IMR-90 (cell line): ENCODE measurements around the gene ZNF432. TPM values are rescaled to one million over a fixed set of nuclear protein-coding genes. Genes with fewer than 3 reads are reported as not detected.

Experiments used
- ATAC-seq: fragments of 200-7000 bp; cut with Tn5 transposase; 2 replicates; pipeline ENCODE4 v1.9.1; 2020; ENCODE audit warnings: low read depth, mild to moderate bottlenecking, moderate library complexity
- BruUV-seq: library from RNA; stranded (reverse); fragments of 400-500 nt; replicated peaks from 2 replicates; lab custom pipeline; 2021; lab: Mats Ljungman, UMichigan
- CTCF ChIA-PET: fragments of 300-600 bp; formaldehyde crosslinking; extraction: SDS; loops from one replicate; lab custom pipeline; 2021; ENCODE audit warnings: antibody characterized with exemption; lab: Yijun Ruan, JAX
- POLR2A ChIA-PET: fragments of 300-600 bp; sonication (Branson Sonifier 250); formaldehyde crosslinking; loops from one replicate; lab custom pipeline; 2022; ENCODE audit warnings: antibody characterized with exemption; ENCODE audit not compliant: unreplicated experiment; lab: Charles Lee
- DNase-seq: peaks from one replicate; pipeline ENCODE4 v3.0.0; 2013
- H2AFZ ChIP-seq: replicated peaks from 2 replicates; pipeline ENCODE3; 2013; ENCODE audit warnings: low read length, mild to moderate bottlenecking; ENCODE audit not compliant: poor library complexity
- H2AK5ac ChIP-seq: 2 replicates; pipeline ENCODE4 v1.6.1; 2013; ENCODE audit warnings: low read depth, low read length, inconsistent platforms
- H2AK9ac ChIP-seq: replicated peaks from 2 replicates; pipeline ENCODE3; 2013; ENCODE audit warnings: mild to moderate bottlenecking, low read depth, low read length, moderate library complexity; ENCODE audit not compliant: poor library complexity
- H2BK120ac ChIP-seq: 2 replicates; pipeline ENCODE4 v1.6.1; 2013; ENCODE audit warnings: low read depth, low read length, inconsistent platforms
- H2BK15ac ChIP-seq: 3 replicates; pipeline ENCODE4 v1.6.1; 2013; ENCODE audit warnings: low read depth, low read length, inconsistent platforms
- H2BK20ac ChIP-seq: 2 replicates; pipeline ENCODE4 v1.6.1; 2013; ENCODE audit warnings: low read depth, mild to moderate bottlenecking, inconsistent platforms, low read length, moderate library complexity
- H2BK5ac ChIP-seq: 2 replicates; pipeline ENCODE4 v1.6.1; 2013; ENCODE audit warnings: mild to moderate bottlenecking, low read depth, low read length, inconsistent platforms; ENCODE audit not compliant: poor library complexity, severe bottlenecking
- H3K14ac ChIP-seq: replicated peaks from 2 replicates; pipeline ENCODE4 v1.6.1; 2013; ENCODE audit warnings: low read depth, low read length, inconsistent platforms
- H3K18ac ChIP-seq: 2 replicates; pipeline ENCODE4 v1.6.1; 2013; ENCODE audit warnings: low read depth, low read length, control low read depth
- H3K23ac ChIP-seq: 2 replicates; pipeline ENCODE4 v1.6.1; 2013; ENCODE audit warnings: low read depth, low read length, inconsistent platforms
- H3K27ac ChIP-seq: 2 replicates; pipeline ENCODE4 v1.5.1; 2013; ENCODE audit warnings: mild to moderate bottlenecking, control low read depth, low read length; ENCODE audit not compliant: insufficient read depth
- H3K27me3 ChIP-seq: 2 replicates; pipeline ENCODE4 v1.6.1; 2013; ENCODE audit warnings: low read length; ENCODE audit not compliant: control insufficient read depth, insufficient read depth
- H3K36me3 ChIP-seq: 2 replicates; pipeline ENCODE4 v1.6.1; 2013; ENCODE audit warnings: low read length, mixed read lengths; ENCODE audit not compliant: control insufficient read depth, insufficient read depth
- H3K4ac ChIP-seq: 2 replicates; pipeline ENCODE4 v1.6.1; 2013; ENCODE audit warnings: low read depth, low read length, inconsistent platforms
- H3K4me1 ChIP-seq: 2 replicates; pipeline ENCODE4 v1.6.1; 2013; ENCODE audit warnings: low read length, mixed read lengths; ENCODE audit not compliant: control insufficient read depth, insufficient read depth
- H3K4me2 ChIP-seq: 2 replicates; pipeline ENCODE4 v1.6.1; 2013; ENCODE audit warnings: low read depth, mild to moderate bottlenecking, control low read depth, low read length, moderate library complexity
- H3K4me3 ChIP-seq: 2 replicates; pipeline ENCODE4 v1.5.1; 2013; ENCODE audit warnings: low read depth, mild to moderate bottlenecking, control low read depth, low read length, moderate library complexity; ENCODE audit not compliant: insufficient read depth
- H3K56ac ChIP-seq: 2 replicates; pipeline ENCODE4 v1.6.1; 2013; ENCODE audit warnings: low read length, inconsistent platforms; ENCODE audit not compliant: insufficient read depth; ENCODE audit errors: extremely low read depth
- H3K79me1 ChIP-seq, 2 experiments: 2 replicates each; pipeline ENCODE4 v1.6.1; 2013; ENCODE audit warnings: low read length in 2 of 2, inconsistent platforms in 1 of 2, low read depth in 1 of 2
- H3K9ac ChIP-seq: 2 replicates; pipeline ENCODE4 v1.6.1; 2013; ENCODE audit warnings: low read depth, low read length, control low read depth
- H3K9me1 ChIP-seq: 2 replicates; pipeline ENCODE4 v1.6.1; 2013; ENCODE audit warnings: low read length, inconsistent platforms; ENCODE audit not compliant: insufficient read depth
- H3K9me3 ChIP-seq: 2 replicates; pipeline ENCODE4 v1.6.1; 2013; ENCODE audit warnings: low read length; ENCODE audit not compliant: control insufficient read depth, insufficient read depth
- H4K20me1 ChIP-seq: 2 replicates; pipeline ENCODE4 v1.6.1; 2013; ENCODE audit warnings: low read length, inconsistent platforms; ENCODE audit not compliant: insufficient read depth
- H4K5ac ChIP-seq: 2 replicates; pipeline ENCODE4 v1.6.1; 2013; ENCODE audit warnings: mild to moderate bottlenecking, low read depth, low read length, control low read depth
- H4K8ac ChIP-seq, 2 experiments: 2 replicates each; pipeline ENCODE4 v1.6.1; 2013; ENCODE audit warnings: low read depth in 2 of 2, low read length in 2 of 2, control low read depth in 1 of 2, inconsistent platforms in 1 of 2
- H4K91ac ChIP-seq: 2 replicates; pipeline ENCODE4 v1.6.1; 2013; ENCODE audit warnings: low read depth, low read length, inconsistent platforms; ENCODE audit not compliant: insufficient read depth
- BHLHE40 ChIP-seq: fragments of 150-350 bp; IDR thresholded peaks from 2 replicates; pipeline ENCODE4 v1.6.1; 2016; ENCODE audit warnings: mild to moderate bottlenecking, low read depth, low read length
- CEBPB ChIP-seq: IDR thresholded peaks from 2 replicates; pipeline ENCODE4 v1.6.1; 2012; ENCODE audit warnings: low read depth, low read length, improper control_type of control experiment
- CHD1 ChIP-seq: IDR thresholded peaks from 2 replicates; pipeline ENCODE4 v1.6.1; 2012; ENCODE audit warnings: low read depth, low read length, improper control_type of control experiment
- FOS ChIP-seq: fragments of 150-350 bp; IDR thresholded peaks from 2 replicates; pipeline ENCODE4 v1.6.1; 2016; ENCODE audit warnings: low read depth, low read length
- MAFK ChIP-seq: IDR thresholded peaks from 2 replicates; pipeline ENCODE4 v1.6.1; 2012; ENCODE audit warnings: low read depth, low read length, improper control_type of control experiment
- MAZ ChIP-seq: IDR thresholded peaks from 2 replicates; pipeline ENCODE4 v1.6.1; 2012; ENCODE audit warnings: low read depth, mild to moderate bottlenecking, low read length, improper control_type of control experiment, moderate library complexity, borderline replicate concordance
- MXI1 ChIP-seq: IDR thresholded peaks from 2 replicates; pipeline ENCODE4 v1.6.1; 2012; ENCODE audit warnings: low read depth, mild to moderate bottlenecking, low read length, moderate library complexity, borderline replicate concordance
- NFE2L2 ChIP-seq: fragments of 150-350 bp; IDR thresholded peaks from 2 replicates; pipeline ENCODE4 v1.6.1; 2016; ENCODE audit warnings: low read depth, mild to moderate bottlenecking, low read length
- POLR2A ChIP-seq: IDR thresholded peaks from 2 replicates; pipeline ENCODE4 v1.6.1; 2012; ENCODE audit warnings: mild to moderate bottlenecking, low read depth, low read length
- RAD21 ChIP-seq: IDR thresholded peaks from 2 replicates; pipeline ENCODE4 v1.6.1; 2012; ENCODE audit warnings: low read length, improper control_type of control experiment
- RCOR1 ChIP-seq: IDR thresholded peaks from 2 replicates; pipeline ENCODE4 v1.6.1; 2012; ENCODE audit warnings: mild to moderate bottlenecking, low read length, improper control_type of control experiment; ENCODE audit not compliant: insufficient replicate concordance
- RFX5 ChIP-seq: IDR thresholded peaks from 2 replicates; pipeline ENCODE4 v1.8.0; 2012; ENCODE audit warnings: low read depth, mild to moderate bottlenecking, low read length, moderate library complexity
- SMC3 ChIP-seq: fragments of 150-350 bp; IDR thresholded peaks from 2 replicates; pipeline ENCODE4 v1.6.1; 2016; ENCODE audit warnings: low read depth, mild to moderate bottlenecking, antibody characterized with exemption, low read length, moderate library complexity
- WGBS, 2 experiments: methylation state at CpG; one replicate each; pipeline versions ENCODE4 v1.1.5 to v1.1.7; 2013; ENCODE audit warnings: missing lambda C conversion rate in 2 of 2; ENCODE audit not compliant: insufficient read length in 1 of 2; ENCODE audit errors: extremely low coverage in 2 of 2; 5-methylcytosine and 5-hydroxymethylcytosine counted together
- dilution Hi-C: fragments of 300-500 bp; cut with HindIII; formaldehyde crosslinking; loops from one replicate; pipeline ENCODE4 v1.14.3; 2018; ENCODE audit warnings: low sequenced_read_pairs; ENCODE audit not compliant: unreplicated experiment
- in situ Hi-C: fragments of 300-500 bp; cut with MboI; formaldehyde crosslinking; loops from 3 replicates; pipeline ENCODE4 v1.14.3; 2019; ENCODE audit warnings: low sequenced_read_pairs, inconsistent platforms, mixed read lengths
- intact Hi-C: fragments of 100-400 bp; cut with micrococcal nuclease; formaldehyde crosslinking; loops from 2 replicates; pipeline ENCODE4 v1.10.0; 2022
- polyA plus RNA-seq, 3 experiments: library from polyadenylated mRNA; depleted of rRNA; stranded (reverse); fragments of >200 nt; gene quantifications; 2 replicates each; pipeline ENCODE4 v1.2.3, GENCODE V29; 2012; ENCODE audit warnings: low replicate concordance in 1 of 3
- total RNA-seq: library from RNA; depleted of rRNA; stranded (reverse); fragments of >200 nt; gene quantifications from 2 replicates; pipeline ENCODE4 v1.2.3, GENCODE V29; 2012
- TF ChIP-seq, protein P1 (sequence below): fragments of 150-350 bp; IDR thresholded peaks from 2 replicates; pipeline ENCODE4 v1.6.1; 2016; ENCODE audit warnings: low read depth, mild to moderate bottlenecking, low read length, moderate library complexity, borderline replicate concordance
- TF ChIP-seq, protein P2 (sequence below): fragments of 150-350 bp; IDR thresholded peaks from 2 replicates; pipeline ENCODE4 v1.6.1; 2017; ENCODE audit warnings: mild to moderate bottlenecking, antibody characterized with exemption, low read length, low read depth

Gene ZNF432
- total and polyA plus RNA-seq, 2 of the 4 experiments (the other 2 are of a cell fraction), result 4.5 to 12.4 TPM

DNA sequence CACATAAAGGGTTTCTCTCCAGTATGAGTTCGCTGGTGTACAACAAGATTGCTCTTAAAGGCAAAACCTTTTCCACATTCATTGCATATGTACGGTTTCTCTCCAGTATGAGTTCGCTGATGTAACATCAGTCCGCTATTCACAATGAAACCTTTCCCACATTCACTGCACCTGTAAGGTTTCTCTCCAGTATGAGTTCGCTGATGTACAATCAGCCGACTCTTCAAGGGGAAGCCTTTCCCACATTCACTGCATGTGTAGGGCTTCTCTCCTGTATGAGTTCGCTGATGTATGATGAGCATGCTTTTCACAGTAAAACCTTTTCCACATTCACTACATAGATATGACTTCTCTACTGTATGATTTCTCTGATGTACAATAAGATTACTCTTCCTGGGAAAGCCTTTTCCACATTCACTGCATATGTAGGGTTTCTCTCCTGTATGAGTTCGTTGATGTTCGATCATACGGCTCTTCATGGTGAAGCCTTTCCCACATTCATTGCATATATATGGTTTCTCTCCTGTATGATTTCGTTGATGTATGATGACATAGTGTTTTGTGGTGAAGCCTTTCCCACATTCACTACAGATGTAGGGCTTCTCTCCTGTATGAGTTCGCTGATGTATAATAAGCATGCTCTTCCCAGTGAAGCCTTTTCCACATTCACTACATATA lies 14.4 kb downstream of the ZNF432 start:
- H2BK120ac ChIP-seq, result no peak overlapping the region
- no peak overlapping the region for H3K56ac ChIP-seq
- no peak overlapping the region for H3K4ac ChIP-seq
- DNase-seq (peak; percentile 8), ATAC-seq (no peak)
- H3K36me3 ChIP-seq, result peaks cover 49% of the 10 kb centered on the region
- H4K5ac ChIP-seq, result no peak overlapping the region
- TF ChIP-seq CEBPB (no peak), RCOR1 (no peak), BHLHE40 (no peak), MAFK (no peak), MXI1 (no peak), MAZ (no peak), RFX5 (no peak), SMC3 (no peak), CHD1 (no peak), NFE2L2 (no peak), POLR2A (no peak), FOS (no peak), RAD21 (no peak)
- TF ChIP-seq, protein P1, sequence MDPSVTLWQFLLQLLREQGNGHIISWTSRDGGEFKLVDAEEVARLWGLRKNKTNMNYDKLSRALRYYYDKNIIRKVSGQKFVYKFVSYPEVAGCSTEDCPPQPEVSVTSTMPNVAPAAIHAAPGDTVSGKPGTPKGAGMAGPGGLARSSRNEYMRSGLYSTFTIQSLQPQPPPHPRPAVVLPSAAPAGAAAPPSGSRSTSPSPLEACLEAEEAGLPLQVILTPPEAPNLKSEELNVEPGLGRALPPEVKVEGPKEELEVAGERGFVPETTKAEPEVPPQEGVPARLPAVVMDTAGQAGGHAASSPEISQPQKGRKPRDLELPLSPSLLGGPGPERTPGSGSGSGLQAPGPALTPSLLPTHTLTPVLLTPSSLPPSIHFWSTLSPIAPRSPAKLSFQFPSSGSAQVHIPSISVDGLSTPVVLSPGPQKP, result no peak
- TF ChIP-seq, protein P2, sequence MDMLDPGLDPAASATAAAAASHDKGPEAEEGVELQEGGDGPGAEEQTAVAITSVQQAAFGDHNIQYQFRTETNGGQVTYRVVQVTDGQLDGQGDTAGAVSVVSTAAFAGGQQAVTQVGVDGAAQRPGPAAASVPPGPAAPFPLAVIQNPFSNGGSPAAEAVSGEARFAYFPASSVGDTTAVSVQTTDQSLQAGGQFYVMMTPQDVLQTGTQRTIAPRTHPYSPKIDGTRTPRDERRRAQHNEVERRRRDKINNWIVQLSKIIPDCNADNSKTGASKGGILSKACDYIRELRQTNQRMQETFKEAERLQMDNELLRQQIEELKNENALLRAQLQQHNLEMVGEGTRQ, result no peak
- no peak overlapping the region for H2AFZ ChIP-seq
- no peaks in the 10 kb centered on the region for H3K27me3 ChIP-seq
- peaks cover 65% of the 10 kb centered on the region for H3K9me3 ChIP-seq
- no peak overlapping the region for H2BK20ac ChIP-seq
- H3K9ac ChIP-seq, result no peak overlapping the region
- in situ Hi-C loops (no loop called here), intact Hi-C loops (no loop called here), dilution Hi-C loops (no loop called here)
- no peak overlapping the region for H2AK9ac ChIP-seq
- POLR2A ChIA-PET, result no interaction called here
- H4K91ac ChIP-seq, result no peak overlapping the region
- WGBS, 2 experiments, result 100% methylated on average over 1 of the region's 12 CpGs; no CpG with 5 or more reads in 1 of the 2 experiments
- H3K79me1 ChIP-seq, result no peaks in the 10 kb centered on the region
- no peak overlapping the region for H3K27ac ChIP-seq
- H3K9me1 ChIP-seq, result no peaks in the 10 kb centered on the region
- no peak overlapping the region for H4K8ac ChIP-seq
- H3K23ac ChIP-seq, result no peak overlapping the region
- H3K4me2 ChIP-seq, result no peak overlapping the region
- H3K14ac ChIP-seq, result no peak overlapping the region
- no peak overlapping the region for H2BK5ac ChIP-seq
- H2AK5ac ChIP-seq, result no peak overlapping the region
- H2BK15ac ChIP-seq, result no peak overlapping the region
- no peaks in the 10 kb centered on the region for H3K4me1 ChIP-seq
- H4K20me1 ChIP-seq, result no peaks in the 10 kb centered on the region
- no peak overlapping the region for H3K4me3 ChIP-seq
- CTCF ChIA-PET, result no interaction called here
- no TSS peak for BruUV-seq
- H3K18ac ChIP-seq, result no peak overlapping the region
